ENCODE measurements around the gene WDFY4. TPM values are rescaled to one million over a fixed set of nuclear protein-coding genes. Genes with fewer than 3 reads are reported as not detected.

WDFY4 gene
- total RNA-seq, 1 experiment from 2014 or later = not detected

- H3K79me2 ChIP-seq (ENCODE audit: insufficient read depth, low read length) = no peaks in the 10 kb centered on the region
- H3K27ac ChIP-seq (ENCODE audit: insufficient read length, low read depth, low read length) = no peak overlapping the region
- H3K27me3 Mint-ChIP-seq (ENCODE audit: low read depth) = peaks cover 4% of the 10 kb centered on the region; the same call in 1 of the 2 replicates
- no peaks in the 10 kb centered on the region for H3K27me3 ChIP-seq (ENCODE audit: insufficient read depth, low read length)
- H2AFZ ChIP-seq (ENCODE audit: low read length) = no peak overlapping the region
- H3K4me2 ChIP-seq (ENCODE audit: insufficient read depth, insufficient read length, low read length) = no peak overlapping the region
- H3K4me1 ChIP-seq (ENCODE audit: insufficient read depth, low read length) = no peaks in the 10 kb centered on the region
- no peaks in the 10 kb centered on the region for H3K79me1 ChIP-seq (ENCODE audit: insufficient read depth, low read depth, low read length, poor library complexity, severe bottlenecking)
- no peak overlapping the region for H3K56ac ChIP-seq (ENCODE audit: insufficient read length, low read depth, low read length)
- no peak overlapping the region for H3K18ac ChIP-seq (ENCODE audit: insufficient read length, low read depth, low read length)
- H3K27ac Mint-ChIP-seq = peak overlapping the region in 1 of 3 experiments; percentile 19; a peak in 1 of 7 replicates
- H3K4me1 Mint-ChIP-seq = peaks cover 3% of the 10 kb centered on the region in 2 experiments; a peak in 2 of 4 replicates
- no peak overlapping the region for H2AK5ac ChIP-seq (ENCODE audit: insufficient read length, low read length)
- no peaks in the 10 kb centered on the region; a peak in 1 of 5 replicates for H3K9me3 Mint-ChIP-seq
- TF ChIP-seq CTCF (conservative IDR thresholded peaks at IDR 0.05) = no peak
- H4K8ac ChIP-seq (replicated peaks; ENCODE audit: insufficient read length, low read depth, low read length) = no peak overlapping the region
- no peak overlapping the region for H2BK15ac ChIP-seq (ENCODE audit: low read depth, low read length)
- DNase-seq = no peak
- no peaks in the 10 kb centered on the region for H3K9me3 ChIP-seq (ENCODE audit: control insufficient read depth, low read depth, low read length)
- H3K9ac ChIP-seq (ENCODE audit: extremely low read depth, insufficient read length, low read length) = no peak overlapping the region
- no peak overlapping the region for H4K91ac ChIP-seq (ENCODE audit: insufficient read length, low read depth, low read length)
- no peak overlapping the region for H2BK5ac ChIP-seq (ENCODE audit: insufficient read length, low read length)
- H4K20me1 ChIP-seq (ENCODE audit: control insufficient read depth, insufficient read depth, insufficient read length) = peaks cover 2% of the 10 kb centered on the region
- no peaks in the 10 kb centered on the region for H3K23me2 ChIP-seq (ENCODE audit: insufficient read length, low read depth, low read length, poor library complexity, severe bottlenecking)
- H3K36me3 Mint-ChIP-seq (ENCODE audit: insufficient read depth in 1 of 3, low read depth in 3 of 3) = no peaks in the 10 kb centered on the region
- no peak overlapping the region for H3K4ac ChIP-seq (ENCODE audit: low read depth, low read length)
- no peak overlapping the region for H3T11ph ChIP-seq (ENCODE audit: low read length)
- H3K4me3 Mint-ChIP-seq = no peak overlapping the region
- no peak overlapping the region for H4K5ac ChIP-seq (ENCODE audit: insufficient read length, low read depth, low read length)
- H2BK20ac ChIP-seq (ENCODE audit: low read depth, low read length, poor library complexity, severe bottlenecking) = no peak overlapping the region
- no CpG with 5 or more reads among the region's 1 CpG for WGBS (ENCODE audit: extremely low coverage, insufficient read length, low lambda C conversion rate)
- no peak overlapping the region for H3K14ac ChIP-seq (ENCODE audit: insufficient read depth, low read length)
- H3K23ac ChIP-seq (ENCODE audit: insufficient read length, low read depth, low read length) = no peak overlapping the region
- no peak overlapping the region for H2BK12ac ChIP-seq (ENCODE audit: insufficient read length, low read depth, low read length)
- no peak overlapping the region for H2BK120ac ChIP-seq (ENCODE audit: low read depth, low read length, poor library complexity, severe bottlenecking)
Observed at GRCh38 chr10:48750019-48750418, 65.3 kb downstream of the WDFY4 start.

All from H9 (cell line).